GM21526 (cell line): Measurements from ENCODE around the gene VPS13D.
"Not testable (repeated sequence)": the region's sequence is repeated elsewhere in the genome, so short reads cannot be mapped to it uniquely, and the experiment has no call there.

Experiments
- ATAC-seq: cut with Tn5 transposase; IDR thresholded peaks from one replicate; pipeline ENCODE4 v1.9.1; 2021; ENCODE audit warnings: moderate library complexity; ENCODE audit not compliant: unreplicated experiment, low FRiP score

VPS13D gene

DNA sequence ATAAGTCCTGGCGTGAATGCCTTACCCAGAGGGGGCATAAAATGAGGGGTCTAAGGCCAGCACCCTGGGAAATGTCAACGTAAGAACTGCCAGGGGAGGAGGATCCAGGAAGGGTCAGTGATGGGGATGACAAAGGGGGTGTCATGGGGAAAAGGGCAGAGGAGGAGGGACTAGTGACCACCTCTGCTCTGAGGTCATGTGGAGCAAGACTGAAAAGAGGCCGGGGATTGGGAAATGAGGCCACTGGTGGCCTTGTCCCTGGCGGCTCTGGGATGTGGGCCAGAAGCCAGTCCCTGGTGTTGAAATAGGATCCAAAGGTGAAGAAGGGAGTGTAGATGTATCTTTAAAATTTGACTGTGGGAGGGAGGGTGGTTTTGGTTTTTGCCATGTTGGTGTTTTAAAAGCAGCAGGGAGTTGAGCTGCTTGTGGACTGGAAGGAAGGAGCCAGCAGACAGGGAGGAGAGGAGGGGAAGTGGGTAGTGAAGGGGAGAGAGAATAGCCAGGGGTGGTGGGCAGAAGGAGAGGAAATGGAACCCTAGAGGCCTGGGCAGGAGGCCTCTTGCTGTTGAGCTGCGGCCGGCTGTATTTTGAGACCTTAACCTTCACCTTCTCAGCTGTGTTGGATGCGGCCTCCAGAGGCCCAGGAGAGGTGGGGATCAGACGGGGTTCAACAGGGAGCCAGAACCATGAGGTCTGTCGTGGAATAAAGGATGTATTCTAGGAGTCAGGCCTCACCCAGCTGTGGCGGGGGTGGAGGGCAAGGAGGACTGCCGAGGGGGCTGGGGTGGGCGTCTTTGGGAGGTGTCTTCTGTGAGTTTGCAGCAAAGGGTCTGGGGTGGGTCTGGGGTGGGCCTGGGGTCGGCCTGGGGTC lies 295.7 kb downstream of the VPS13D start:
- no peak for ATAC-seq

DNA sequence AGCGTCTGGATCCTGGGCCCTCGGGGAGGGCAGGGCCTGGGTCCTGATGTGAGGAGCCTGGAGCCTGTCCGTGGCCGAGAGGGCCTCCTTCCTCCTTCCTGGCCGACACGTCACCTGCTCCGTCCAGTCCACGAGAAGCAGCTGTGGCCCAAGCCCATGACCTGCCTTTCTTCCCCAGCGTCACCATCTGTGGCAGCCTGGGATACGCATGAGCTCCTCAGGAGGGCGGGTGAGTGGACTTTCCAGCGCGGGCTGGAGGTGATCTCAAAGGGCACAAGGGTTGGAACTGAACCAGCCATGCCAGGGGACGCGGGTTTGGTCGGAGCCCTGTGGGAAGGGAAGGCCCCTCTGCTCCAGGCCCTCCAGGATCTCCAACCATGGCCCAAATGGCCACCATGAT lies 297.7 kb downstream of the VPS13D start:
- ATAC-seq, result no peak

DNA sequence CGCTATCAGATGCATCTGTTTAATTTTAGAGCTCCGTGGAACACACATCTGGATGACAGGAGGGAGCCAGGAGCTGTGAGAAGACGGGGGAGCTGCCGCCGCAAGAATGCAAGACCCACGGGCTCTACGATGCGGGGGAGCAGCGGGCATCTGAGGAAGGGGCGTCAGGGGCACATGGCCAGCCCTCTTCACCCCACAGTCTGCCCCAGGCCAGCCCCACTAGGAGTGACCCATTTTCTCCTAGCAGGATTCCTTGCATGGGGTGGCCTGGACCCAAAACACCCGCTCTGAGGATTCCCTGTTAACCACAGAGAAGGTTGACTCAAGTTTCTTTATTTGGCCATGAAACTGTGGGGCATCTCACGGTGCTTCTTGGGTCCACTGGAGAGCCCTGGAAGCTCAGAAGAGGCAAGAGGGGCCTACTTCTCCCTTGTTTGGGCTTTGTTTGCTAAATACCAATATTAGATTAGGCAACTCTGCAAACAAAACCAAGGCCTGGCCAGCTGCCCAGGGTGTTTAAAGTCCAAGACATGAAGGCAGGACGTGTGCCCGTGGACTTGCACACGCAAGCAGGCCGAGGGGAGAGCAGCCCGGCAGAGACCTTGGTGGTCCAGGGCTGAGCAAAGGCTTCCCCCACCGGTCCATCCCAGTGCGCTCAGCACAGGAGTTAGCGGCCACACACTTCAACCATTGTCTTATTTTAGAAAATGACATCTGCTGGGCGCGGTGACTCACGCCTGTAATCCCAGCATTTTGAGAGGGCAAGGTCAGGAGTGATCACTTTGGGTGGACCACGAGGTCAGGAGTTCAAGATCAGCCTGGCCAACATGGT lies 298.4 kb downstream of the VPS13D start:
- ATAC-seq, result no peak

DNA sequence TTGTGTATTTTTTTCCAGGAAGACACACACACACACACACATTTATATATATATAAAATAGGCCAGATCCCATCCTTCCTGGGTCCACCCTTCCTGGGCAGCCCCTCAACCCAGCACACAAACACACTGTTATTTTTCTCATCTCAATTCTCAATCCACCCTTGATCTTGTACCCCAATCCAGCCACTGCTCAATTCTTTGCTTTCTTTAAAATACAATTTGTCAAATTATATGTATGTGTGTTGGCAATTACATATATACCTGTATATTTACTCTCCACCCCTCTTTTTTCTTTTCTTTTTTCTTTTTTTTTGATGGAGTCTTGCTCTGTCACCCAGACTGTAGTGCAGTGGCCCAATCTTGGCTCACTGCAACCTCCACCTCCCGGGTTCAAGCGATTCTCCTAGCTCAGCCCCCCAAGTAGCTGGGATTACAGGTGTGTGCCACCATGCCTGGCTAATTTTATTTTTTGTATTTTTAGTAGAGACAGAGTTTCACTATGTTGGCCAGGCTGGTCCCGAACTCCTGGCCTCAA lies 299.9 kb downstream of the VPS13D start:
- ATAC-seq, result no peak

DNA sequence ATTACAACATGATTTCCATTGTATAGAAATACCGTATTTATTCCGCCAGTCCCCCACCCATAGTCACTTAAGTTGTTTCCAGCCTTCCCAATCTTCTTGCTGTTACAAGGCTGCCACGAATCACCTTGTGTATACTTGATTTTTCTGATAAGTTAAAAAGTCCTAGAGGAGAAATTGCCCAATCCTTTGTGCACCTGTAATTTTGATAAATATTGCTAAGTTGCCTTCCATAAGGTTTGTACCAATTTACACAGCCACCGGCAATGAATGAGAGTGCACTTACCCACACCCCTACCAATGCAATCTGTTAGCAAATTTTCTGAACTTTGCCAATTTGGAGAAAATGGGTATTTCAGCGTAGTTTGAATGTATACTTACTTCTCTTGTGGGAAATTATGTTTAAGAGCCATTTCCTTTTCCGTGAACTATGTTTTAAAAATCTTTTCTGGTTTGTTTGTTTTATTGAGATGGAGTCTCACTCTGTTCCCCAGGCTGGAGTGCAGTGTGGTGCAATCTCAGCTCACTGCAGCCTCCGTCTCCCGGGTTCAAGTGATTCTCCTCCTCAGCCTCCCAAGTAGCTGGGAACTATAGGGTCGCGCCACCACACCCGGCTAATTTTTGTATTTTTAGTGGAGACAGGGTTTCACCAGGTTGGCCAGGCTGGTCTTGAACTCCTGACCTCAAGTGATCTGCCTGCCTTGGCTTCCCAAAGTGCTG lies 300.8 kb downstream of the VPS13D start:
- no peak for ATAC-seq

DNA sequence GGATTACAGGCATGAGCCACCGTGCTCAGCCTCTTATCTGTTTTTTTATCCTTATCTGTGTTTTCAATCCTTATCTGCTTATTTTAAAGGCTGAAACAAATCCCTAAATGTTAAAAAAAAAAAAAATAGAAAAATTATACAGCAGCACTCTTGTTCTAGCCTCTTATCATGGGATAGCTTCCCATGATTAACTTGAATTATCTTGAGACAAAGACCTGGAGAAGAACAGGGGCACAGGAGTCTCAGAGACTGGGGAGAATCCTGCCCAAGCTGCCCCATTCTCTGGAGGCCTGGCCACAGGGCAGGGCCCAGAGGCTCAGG lies 301.3 kb downstream of the VPS13D start:
- no peak for ATAC-seq

DNA sequence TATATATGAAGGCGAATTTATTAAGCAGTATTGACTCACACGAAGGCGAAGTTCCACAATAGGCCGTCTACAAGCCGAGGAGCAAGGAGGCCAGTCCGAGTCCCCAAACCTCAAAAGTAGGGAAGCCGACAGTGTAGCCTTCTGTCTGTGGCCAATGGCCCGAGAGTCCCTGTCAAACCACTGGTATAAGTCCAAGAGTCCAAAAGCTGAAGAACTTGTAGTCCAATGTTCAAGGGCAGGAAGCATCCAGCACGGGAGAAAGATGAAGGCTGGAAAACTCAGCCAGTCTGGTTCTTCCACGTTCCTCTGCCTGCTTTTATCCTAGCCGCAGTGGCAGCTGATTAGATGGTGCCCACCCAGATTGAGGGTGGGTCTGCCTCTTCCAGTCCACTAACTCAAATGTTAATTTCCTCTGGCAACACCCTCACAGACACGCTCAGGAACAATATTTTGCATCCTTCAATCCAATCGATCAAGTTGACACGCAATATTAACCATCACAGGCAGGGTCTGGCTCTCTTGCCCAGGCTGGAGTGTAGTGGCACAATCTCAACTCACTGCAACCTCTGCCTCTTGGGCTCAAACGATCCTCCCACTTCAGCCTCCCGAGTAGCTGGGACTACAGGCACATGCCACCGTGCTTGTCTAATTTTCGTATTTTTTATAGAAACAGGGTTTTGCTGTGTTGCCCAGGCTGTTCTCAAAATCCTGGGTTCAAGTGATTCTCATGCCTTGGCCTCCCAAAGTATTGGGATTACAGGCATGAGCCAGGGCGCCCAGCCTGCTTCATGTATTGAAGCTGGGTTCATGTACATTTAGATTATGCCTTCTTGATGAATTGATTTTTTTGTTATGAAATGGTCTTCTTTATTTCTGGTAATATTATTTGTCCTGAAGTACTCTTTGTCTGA lies 302.8 kb downstream of the VPS13D start:
- no peak for ATAC-seq

DNA sequence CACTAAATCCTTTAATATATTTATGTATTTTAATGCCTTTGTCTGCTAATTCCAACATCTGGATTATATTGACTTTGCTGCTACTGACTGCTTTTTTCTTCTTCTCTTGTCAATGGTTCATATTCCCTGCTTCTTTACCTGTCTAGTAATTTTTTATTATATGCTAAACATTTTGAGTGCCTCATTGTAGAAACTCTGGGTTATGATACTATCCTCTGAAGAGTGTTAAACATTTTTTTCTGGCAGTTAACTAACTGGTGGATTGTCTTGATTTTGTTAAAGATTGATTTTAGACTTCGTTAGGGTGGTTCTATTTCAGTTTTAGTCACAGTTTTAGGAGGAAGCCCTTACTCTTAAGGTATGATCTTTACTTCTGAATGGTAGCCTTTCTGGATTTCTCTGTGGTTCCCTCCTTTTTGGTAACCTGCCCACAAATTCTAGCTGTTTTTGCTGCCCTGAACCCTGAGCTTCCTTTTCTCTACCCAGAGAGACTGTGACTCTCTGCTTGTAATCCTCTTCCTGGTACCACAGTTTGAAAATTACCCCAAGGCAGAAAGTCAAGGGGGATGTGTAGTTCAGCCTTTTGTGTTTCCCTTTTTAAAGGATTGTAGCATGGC lies 306.3 kb downstream of the VPS13D start:
- no peak for ATAC-seq

DNA sequence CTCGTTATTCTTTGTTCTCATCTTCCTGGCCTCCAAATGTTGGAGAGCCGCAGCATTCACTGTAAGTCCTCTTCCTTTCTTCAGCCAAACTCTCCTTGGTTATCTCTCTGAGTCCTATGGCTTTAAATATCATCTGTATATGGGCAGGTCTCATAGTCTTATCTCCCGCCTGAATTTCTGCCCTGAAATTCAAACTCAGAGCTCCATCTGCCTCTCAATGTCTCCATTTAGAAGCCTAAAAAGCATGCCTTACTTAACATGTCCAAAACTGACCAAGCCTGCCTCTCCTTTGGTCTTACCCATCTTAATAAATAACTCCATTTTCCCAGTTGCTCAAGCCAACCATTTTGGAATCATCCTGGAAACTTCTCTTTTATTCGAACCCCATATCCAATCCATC lies 307.5 kb downstream of the VPS13D start:
- no peak for ATAC-seq

DNA sequence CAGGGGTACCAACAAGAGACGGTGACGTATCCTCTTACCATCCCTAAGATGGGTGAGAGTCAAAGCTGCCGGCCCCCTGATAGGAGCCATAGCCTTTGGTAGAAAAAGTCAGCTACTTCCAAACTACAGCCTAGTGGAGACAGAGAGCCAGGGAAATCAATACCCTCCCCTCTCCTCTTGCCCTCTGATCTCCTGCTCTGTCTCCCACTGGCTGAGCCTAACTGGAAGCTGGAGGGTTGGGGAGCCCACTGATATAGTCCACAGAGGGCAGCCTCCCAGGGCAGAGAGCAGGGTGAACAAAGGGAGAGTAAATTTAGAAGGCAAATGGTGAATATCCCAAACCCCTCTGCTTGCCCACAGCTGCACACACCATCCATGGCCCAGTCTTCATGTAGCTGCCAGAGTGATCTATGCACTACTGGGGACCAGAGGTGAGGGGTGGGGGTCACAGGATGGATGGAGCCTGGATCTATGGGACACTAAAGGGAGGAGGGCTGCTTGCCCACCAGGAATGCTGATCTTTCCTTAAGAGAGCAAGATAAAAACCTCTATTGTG lies 308.2 kb downstream of the VPS13D start:
- ATAC-seq, result no peak

DNA sequence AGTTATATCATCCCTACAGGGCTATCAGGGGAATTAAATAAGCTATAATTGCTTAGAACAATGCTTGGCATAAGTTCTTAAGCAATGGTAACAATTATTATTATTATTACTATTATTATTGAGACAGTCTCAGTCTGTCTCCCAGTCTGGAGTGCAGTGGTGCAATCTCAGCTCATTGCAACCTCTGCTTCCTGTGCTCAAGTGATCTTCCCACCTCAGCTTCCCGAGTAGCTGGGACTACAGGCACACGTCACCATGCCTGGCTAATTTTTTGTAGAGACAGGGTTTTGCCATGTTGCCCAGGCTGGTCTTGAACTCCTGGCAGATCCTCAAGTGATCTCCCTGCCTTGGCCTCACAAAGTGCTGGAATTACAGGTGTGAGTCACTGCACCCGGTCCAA lies 308.7 kb downstream of the VPS13D start:
- ATAC-seq, result not testable (repeated sequence)

DNA sequence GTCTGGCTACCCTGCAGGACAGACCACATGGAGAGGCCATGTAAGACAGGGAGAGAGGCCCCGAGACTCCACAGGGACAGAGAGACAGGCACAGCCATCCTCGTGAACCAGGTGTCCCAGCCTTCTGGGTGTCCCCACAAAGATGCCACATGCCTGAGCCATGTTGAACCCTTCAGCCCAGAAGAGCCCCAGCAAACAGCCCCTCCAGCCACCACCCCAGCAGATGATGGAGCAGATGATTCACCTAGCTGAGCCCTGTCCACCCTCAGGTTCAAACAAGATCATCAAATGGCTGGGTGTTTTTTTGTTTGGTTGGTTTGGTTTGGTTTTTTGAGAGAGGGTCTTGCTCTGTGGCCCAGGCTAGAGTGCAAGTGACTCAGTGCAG lies 309.5 kb downstream of the VPS13D start:
- no peak for ATAC-seq

DNA sequence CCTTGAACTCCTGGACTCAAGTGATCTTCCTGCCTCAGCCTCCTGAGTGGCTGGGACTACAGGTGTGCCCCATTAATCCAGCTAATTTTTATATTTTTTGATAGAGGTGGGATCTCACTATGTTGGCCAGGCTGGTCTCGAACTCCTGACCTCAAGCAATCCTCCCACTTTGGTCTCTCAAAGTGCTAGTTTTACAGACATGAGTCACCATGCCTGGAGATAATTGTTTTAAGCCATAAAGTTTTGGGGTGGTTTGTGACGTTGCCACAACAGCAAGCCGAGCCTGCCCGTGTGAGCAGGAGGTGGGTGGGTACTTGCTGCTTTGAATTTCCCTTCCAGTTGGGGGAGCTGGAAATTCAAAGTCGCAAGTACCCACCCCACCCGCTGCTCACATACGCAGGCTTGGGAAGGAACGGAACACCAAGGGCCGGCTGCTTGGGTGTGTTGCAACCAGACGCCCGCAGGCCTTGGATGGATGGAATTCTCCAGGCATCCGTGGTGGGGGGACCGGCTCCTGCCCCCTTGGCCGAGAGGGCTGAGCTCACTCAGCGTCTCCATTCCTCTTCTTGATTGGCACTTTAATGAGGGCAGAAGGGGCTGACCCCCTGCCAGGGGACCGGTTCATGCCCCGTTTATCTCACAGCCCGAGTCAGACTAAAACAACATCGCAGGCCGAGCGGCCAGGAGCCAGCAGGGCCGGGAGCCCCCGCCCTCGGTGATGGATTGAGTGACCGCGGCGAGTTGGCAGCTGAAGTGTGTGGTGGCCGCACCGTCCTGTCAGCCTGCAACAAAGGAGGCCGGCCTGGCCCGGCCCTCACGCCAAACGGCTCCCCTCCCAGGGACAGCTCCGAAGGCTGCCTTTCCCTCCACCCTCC lies 310.1 kb downstream of the VPS13D start:
- no peak for ATAC-seq

DNA sequence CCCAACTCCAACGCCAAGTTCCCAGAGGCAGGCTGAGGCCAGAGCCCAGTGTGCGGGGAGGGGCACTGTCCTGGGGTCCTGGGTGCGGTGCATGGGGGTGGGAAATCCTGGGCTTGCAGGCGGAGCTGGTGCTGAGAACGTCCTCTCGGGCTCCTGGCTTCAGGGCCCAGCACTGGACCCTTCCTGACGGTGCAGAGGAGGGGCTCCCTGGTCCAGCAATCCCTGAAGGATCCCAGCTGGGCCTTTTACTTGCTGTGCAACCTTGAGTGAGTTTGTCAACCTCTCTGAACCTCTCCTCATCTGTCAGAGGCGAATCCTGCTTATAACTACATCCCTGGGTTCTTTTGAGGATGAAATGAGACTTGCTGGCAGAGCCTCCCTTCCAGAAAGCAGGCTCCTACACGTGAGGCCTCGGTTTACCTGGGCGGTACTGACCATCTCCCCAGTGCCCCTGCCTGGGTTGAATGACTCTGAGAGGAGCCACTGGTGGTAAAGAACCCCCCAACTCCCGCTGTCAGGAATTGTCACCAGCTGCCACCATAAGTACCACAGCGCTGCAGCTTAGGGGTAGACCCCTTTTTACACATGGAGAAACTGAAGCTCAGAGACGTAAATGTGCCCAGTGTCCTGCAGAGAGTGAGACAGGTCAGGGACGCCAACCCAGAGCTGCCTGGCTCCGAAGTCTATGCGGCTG lies 310.9 kb downstream of the VPS13D start:
- ATAC-seq, result no peak

DNA sequence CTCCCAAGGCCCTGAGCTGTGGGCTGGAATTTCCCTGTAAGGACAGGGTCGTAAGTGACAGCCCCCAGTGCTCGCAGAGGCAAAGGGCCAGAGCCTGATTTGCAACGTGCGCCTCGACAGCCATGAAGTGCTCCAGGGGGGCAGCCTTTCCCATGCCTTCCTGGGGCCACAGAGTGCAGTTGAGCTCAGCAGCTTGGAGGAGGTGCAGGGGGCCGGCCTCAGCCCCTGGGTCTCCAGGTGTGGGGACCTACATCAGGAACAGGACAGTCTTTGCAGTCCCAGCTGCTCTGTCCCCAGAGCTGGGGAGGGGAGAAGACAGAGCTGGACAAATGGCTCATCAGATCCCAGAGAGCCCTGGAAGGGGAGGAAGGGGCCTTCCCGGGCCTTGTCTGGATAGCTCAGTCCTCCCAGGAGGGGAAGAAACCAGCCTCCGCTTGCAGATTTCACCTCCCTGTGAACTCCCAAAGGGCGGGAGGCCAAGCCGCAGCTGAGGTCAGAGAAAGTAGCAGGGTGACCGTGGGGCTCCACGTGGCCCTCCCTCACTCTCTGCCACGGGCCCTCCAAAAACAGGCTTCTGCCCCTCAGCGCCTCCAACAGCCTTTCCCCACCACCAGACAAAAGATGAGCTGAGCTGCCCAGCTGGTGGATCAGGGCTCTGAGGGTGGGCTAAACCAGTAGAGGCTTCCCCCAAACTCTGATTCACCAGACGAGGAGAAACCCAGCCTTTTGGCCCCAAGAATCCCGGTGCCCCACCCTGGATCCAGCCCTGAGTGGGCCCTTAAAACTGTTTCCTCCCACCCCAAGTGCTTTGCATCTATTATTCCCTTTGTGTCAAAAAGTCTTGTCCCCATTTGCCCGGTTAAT lies 311.7 kb downstream of the VPS13D start:
- ATAC-seq, result no peak

DNA sequence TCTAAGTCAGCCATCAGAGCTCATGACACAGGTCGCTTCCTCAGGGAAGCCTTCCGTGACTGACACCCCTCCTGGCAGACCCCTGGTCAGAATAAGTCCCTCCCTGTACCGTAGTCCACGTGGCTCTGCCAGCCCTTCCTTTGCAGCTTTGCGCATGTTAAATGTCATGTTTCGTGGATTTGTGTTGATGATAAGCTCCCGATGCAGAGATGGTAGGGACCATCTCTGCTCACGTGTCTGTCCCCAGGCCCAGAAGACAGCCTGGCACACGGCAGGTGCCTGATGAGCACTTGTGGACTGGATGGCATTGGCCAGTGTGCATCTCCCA lies 312.3 kb downstream of the VPS13D start:
- ATAC-seq, result no peak
